Suppressor macrophage (primary cell): ENCODE measurements around the gene PCBP3.
"Not testable (repeated sequence)": the region's sequence is repeated elsewhere in the genome, so short reads cannot be mapped to it uniquely, and the experiment has no call there.

Source experiments
- DNase-seq, 4 experiments: peaks; one replicate each; pipeline ENCODE4 v3.0.0-alpha.2; 2020 to 2022

The PCBP3 gene

DNA sequence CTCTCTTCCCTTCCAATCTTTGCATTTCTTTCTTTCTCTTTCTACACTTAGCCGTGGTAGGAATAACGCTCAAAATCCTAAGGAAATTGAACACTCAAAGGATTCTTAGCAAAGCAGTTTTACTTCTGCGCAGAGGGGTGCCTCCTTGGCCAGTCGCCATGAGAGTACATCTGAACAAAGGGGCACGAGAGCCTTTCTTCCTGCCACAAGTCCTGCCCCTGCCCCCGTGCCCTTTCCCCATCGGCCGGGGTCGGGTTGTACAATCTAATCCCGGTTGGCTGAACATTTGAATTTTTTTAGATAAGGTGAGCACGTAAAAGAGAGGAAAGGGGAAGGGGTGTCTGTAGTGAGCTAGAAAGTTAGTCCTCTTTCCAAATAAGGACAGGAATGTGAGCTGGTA is 309.4 kb downstream of the PCBP3 start:
- DNase-seq, result no peak

- DNase-seq, result no peak
These were observed 310.7 kb downstream of the PCBP3 start for GRCh38 chr21:45954261-45954660.

DNA sequence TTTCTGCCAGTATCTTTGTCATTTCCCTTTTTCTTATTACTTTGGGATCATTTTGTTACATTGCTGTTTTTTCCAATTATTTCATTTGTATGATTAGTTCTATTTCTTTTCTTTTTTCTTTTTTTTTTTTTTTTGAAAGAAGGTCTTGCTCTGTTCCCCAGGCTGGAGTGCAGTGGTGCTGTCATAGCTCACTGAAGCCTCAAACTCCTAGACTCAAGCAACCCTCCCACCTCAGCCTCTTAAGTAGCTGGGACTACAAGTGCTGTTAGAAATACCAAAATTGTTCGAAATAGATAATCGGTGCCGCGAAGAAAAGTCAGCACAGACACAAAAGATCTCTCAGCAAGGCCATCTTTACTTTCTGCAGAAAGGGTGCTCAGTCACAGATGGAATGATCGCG is 311.4 kb downstream of the PCBP3 start:
- no peak for DNase-seq

GRCh38 chr21:45957551-45957950 is 314.0 kb downstream of the PCBP3 start:
- DNase-seq, result no peak

GRCh38 chr21:45957981-45958600 is 314.6 kb downstream of the PCBP3 start:
- no peak for DNase-seq

GRCh38 chr21:45959182-45959581 is 315.7 kb downstream of the PCBP3 start:
- DNase-seq, result no peak

- DNase-seq, result no peak
These were observed 316.4 kb downstream of the PCBP3 start for GRCh38 chr21:45959779-45960390.

DNA sequence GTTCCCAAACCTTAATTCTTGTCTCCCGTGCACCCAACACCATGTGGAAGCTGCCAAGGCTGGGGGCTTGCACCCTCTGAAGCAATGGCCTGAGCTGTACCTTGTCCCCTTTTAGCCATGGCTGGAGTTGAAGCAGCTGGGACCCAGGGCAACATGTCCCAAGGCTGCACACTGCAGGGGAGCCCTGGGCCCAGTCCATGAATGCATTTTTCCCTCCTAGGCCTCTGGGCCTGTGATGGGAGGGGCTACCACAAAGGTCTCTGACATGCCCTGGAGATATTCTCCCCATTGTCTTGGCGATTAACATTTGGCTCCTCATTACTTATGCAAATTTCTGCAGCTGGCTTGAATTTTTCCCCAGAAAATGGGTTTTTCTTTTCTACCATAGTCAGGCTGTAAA is 317.9 kb downstream of the PCBP3 start:
- not testable (repeated sequence) for DNase-seq

GRCh38 chr21:45962531-45963231 is 319.2 kb downstream of the PCBP3 start:
- DNase-seq, result no peak

GRCh38 chr21:45963232-45963570 is 319.7 kb downstream of the PCBP3 start:
- DNase-seq, result no peak

DNA sequence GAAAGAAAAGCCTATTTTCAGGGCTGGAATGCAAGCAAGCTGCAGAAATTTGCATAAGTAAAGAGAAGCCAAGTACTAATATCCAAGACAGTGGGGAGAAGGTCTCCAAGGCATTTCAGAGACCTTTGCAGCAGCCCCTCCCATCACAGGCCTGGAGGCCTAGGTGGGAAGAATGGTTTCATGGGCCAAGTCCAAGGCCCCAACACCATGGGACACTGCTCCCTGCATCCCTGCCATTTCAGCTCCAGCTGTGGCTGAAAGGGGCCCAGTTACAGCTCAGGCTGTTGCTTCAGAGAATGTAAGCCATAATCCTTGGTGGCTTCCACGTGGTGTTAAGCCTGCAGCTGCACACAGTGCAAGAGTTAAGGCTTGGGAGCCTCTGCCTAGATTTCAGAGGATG is 321.1 kb downstream of the PCBP3 start:
- DNase-seq, result no peak

DNA sequence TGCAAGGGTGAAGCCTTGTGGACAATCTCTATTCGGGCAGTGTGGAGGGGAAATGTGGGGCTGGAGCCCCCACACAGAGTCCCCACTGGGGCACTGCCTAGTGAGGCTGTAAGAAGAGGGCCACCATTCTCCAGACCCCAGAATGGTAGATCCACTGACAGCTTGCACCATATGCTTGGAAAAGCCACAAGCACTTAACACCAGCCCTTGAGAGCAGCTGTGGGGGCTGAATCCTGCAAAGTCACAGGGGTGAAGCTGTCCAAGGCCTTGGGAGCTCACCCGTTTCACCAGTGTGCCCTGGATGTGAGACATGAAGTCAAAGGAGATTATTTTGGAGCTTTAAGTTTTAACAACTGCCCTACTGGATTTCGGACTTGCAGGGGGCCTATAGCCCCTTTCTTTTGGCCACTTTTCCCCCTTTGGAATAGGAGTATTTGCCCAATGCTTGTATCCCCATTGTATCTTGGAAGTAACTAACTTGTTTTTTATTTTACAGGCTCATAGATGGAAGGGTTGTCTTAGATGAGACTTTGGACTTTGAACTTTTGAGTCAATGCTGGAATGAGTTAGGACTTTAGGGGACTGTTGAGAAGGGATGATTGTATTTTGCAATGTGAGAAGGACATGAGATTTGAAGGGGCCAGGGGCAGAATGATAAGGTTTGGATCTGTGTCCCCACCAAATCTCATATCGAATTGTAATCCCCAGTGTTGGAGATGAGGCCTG is 321.7 kb downstream of the PCBP3 start:
- DNase-seq, result no peak

GRCh38 chr21:45966791-45967394 is 323.4 kb downstream of the PCBP3 start:
- no peak for DNase-seq

DNA sequence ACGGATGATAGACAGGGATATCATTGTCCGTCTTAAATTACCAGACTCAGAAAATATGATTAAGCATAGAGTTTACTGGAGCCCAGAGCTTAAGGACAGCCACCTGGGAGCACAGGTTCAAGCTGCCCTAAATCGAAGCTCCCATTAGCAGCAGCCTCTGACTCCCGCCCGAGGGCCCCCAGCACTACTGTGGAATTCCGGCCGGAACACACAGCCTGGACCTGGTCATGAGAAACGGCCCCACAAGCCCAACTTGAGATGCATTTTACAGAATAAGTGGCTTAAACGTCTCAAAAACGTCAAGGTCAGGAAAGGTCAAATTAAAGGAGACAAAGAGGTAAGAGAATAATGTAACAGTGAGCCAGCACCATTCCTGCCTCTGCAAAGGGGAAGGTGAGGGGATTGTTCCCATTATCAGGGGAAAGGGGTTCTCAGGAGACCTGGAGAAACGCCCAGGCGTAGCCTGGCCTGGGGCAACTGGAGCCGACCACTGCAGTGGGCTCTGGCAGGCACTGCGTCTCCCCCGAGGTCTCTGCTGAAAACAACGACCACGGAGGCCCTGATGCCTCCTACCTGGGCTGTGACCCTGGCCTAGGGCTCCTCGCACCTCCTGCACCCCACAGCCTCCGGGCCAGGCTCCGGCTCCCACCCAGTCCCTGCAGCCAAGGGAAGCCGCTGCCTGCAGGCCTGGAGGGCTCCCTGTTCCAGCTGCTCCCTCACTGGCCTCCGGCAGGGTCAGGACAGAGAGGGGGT is 326.6 kb downstream of the PCBP3 start:
- DNase-seq, result no peak

DNA sequence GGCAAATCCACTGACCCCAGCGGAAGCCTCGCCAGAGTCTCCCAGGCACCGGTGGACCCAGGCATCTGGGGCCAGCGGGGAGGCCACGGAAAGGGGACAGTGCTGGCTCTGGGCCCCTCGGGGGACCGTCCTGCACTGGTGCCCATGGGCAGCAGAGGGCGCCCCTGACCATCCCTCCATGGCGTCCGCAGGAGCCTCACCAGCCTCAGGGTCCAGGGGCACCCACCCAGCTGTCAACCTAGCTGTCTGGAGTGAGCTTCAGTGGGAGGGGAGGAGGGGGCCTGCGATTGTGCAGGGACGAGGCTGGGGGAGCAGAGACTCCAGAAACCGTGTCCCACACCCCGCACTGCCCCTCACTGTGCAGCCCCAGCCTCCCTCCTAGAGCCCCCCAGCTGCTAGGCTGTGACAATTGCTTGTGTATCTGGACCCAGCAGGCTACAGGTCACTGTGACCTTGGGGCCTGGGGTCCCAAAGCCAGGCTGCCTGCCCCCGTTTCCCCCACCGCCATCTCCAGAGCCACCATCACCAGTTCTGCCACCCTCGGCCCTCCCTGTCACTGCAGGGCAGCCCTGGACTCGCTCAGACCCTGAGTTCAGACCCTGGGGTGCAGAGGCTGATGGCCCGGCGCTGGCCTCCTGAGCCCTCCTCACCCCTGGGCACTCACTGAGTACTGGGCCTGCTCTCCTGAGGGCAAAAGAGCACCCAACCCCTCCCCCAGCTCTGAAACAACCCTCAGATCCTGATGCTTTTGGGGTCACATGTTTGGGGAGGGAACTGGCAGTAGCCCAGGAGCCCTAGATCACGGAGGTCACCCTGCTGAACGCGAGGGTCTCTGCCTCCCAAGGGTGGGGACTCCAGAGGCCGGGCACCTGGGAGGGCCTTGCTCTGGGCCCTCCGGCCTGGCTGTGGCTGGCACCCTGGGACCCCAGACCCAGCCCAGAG is 327.4 kb downstream of the PCBP3 start:
- peak; percentile 41 to 71 (median 50) for DNase-seq

GRCh38 chr21:45971616-45972352 is 328.3 kb downstream of the PCBP3 start:
- DNase-seq, result no peak

DNA sequence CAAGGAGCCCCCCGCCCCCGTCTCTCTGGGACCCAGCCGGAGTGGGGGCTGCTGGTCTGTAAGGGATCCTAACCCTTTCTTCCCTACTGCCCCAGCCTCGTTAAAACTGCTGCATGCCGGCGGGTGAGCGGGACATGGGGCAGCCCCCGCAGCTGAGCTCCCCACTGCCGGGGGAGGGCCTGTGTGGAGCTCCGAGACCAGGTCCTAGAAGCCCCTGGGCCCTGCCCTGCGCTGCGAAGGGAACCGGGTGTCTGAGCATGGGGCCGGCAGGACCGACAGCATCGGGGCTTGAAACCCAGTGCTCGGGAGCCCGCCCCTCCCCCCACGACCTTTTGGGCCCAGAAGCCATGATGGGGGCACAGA is 328.8 kb downstream of the PCBP3 start:
- DNase-seq, result no peak

GRCh38 chr21:45972716-45973474 is 329.4 kb downstream of the PCBP3 start:
- DNase-seq, result peak in 1 of 4 experiments; percentile 6

DNA sequence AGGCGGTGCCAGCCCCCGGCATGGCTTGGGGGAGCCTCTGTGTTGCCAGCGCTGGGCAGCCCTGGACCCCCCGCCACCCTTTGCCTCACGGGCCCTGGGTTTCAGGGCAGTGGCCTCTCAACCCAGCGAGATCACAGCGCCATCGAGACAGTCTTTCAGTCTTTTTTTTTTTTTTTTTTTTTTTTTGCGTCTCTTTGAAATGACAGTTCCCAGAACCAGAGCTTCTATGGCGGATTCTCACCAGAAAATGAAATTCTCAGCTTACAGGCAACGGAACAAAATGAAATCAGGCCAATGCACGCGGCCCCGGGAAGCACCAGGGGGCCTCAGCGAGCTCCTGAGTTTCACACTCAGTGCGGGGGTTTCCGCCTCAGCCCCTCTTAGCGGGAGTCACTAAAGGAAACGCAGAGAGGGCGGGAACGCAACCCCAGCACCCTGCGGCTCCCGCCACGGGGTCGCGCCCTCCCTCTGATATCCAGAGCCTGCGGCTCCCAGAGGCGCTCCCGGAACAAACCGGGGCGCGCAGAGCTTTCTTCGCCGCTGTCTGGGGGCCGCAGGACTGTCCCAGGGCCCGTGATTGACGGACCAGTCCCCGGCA is 330.0 kb downstream of the PCBP3 start:
- DNase-seq, result peak; percentile 55 to 76 (median 62)
